ENCODE data around the gene THSD7B.
"Not testable (repeated sequence)": the region's sequence is repeated elsewhere in the genome, so short reads cannot be mapped to it uniquely, and the experiment has no call there.

The THSD7B gene

GRCh38 chr2:137291836-137292570 lies 526.7 kb downstream of the THSD7B start:
- no peak for DNase-seq

DNA sequence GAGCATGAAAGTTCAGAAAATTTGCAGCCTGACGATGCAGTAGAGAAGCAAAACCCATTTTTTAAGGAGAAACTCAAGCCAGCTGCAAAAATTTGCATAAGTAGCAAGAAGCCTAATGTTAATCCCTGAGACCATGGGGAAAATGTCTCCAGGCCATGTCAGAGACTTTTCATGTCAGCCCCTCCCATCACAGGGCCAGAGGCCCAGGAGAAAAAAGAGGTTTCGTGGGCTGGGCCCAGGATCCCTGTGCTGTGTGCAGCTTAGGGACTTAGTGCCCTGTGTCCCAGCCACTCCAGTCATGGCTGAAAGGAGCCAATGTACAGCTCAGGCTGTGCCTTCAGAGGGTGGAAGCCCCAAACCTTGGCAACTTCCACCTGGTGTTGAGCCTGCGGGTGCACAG lies 533.0 kb downstream of the THSD7B start:
- no peak for DNase-seq

DNA sequence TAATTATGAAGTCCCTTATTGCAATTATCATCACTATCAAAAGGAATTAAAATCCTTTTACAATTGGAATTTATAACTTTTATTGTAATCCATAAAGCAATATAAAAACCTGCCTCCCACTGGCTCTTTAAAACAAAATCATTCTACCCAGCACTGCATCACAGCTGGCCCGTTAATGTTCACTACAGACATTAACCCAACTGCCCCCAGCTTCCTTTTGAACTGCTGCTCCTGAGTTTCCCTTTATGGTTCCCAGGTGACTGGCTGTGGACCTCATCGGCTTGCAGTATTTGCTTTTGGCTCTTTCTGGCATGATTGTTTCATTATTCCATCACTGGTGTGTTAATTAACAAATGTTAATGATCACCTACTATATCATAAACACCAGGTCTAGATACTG lies 535.6 kb downstream of the THSD7B start:
- no peak for DNase-seq

DNA sequence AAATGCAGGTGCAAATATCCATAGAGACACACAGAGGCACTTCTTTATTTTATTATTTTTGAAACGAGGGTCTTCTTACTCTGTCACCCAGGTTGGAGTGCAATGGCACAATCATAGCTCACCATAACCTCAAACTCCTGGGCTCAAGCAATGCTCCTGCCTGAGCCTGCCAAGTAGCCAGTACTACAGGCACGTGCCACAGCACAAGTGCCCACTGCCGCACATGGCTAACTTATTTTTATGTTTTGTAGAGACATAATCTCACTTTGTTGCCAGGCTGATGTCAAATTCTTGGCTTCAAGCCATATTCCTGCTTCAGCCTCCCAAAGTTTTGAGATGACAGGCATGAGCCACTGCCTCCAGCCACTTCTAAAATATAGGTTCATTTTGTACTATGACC lies 537.6 kb downstream of the THSD7B start:
- no peak for DNase-seq

DNA sequence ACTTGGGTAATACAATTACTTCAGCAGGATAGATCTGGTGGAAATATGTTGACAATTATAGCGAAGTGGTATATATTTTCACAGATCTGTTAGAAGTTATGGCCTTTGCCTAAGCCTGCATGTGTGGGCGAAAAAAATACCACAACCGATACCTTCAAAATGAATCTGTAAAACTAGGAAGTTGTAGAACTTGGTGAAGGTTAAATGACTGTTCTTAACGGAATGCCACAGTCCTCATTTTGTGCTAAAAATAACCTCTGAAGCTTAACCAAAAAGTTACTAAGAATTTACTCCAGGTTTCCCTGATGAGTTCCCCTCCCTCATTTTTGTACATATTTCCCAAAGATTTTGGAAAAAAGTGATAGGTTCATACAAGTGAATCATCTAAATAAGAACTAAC lies 550.7 kb downstream of the THSD7B start:
- DNase-seq, result no peak

DNA sequence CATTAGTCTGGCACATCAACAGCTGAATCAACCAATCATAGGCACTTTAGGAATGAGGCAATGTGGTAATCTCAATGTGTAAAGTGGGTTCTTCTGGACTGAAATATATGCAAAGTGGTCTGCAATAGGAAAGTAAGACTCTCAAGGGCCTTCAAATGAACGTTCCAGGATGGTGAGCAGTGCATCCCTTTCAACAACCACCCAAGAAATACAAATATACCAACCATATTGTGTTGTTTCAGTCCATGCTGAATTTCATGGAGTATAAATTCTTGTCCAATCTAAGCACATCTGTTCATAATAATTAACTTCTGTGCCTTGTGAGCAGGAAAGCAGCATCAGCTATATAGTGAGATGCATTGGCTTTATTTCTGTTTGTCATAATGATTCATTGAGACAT lies 556.2 kb downstream of the THSD7B start:
- no peak for DNase-seq

DNA sequence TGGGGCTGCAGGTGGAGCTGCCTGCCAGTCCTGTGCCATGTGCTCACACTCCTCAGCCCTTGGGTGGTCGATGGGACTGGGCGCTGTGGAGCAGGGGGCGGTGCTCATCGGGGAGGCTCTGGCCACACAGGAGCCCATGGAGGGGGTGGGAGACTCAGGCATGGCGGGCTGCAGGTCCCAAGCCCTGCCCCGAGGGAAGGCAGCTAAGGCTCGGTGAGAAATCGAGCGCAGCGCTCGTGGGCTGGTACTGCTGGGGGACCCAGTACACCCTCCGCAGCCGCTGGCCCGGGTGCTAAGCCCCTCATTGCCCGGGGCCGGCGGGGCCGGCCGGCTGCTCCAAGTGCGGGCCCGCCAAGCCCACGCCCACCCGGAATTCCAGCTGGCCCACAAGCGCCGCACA lies 566.2 kb downstream of the THSD7B start:
- not testable (repeated sequence) for DNase-seq

DNA sequence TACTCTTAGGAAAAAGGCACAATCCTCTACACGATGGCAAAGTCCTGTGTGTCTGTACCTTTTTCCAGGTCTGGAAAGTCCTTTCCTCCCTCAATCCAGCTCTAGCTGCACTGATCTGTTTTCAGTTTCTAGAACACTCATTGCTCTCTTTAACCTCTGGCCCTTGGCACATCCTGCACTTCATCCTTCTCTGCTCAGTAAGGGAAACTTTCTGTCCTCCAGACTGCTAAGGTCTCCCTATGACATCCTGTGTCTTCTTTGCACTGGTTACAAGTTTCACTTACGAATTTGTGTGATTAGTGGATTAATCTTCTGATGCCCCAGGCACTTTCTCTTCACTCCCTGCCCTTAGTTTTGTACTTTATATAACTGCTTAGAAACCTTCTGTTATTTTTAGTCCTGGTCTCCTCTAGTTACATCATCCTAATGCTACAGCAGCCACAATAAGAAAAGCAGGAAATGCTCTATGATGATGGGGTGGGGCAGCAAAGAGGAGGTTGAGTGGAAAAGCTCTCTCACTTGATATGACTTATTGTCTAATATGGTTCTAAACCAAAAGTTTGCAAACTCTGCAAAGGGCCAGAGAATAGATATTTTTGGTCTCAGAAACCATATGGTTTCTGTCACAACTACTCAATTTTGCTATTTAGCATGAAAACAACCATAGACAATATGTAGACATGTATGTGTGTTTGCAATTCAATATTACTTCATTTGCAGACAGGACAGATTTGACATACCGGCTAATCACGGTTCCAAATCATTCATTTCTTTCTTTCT lies 568.2 kb downstream of the THSD7B start:
- no peak for DNase-seq

GRCh38 chr2:137336067-137336466 lies 570.7 kb downstream of the THSD7B start:
- no peak for DNase-seq

GRCh38 chr2:137339051-137339450 lies 573.7 kb downstream of the THSD7B start:
- no peak for DNase-seq

DNA sequence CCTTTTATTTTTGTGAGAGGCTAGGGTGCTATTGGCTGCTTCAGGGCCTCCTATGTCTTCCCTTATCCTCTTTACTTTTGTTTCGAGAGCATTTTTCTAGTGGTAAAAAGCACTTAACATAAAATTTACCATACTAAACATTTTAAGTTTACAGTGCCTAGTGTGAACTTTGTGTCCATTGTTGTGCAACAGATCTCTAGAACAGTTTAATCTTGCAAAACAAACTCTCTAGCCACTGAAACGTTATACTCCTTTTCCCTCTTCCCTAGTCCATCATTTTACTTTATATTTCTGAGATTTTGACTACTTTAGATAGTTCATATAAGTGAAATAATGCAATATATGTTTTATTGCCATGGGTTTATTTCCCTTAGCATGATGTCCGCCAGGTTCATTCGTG lies 580.6 kb downstream of the THSD7B start:
- DNase-seq, result no peak

GRCh38 chr2:137348301-137348700 lies 583.0 kb downstream of the THSD7B start:
- DNase-seq, result no peak

- DNase-seq, result no peak
Observed at GRCh38 chr2:137357634-137358033, 592.3 kb downstream of the THSD7B start.

- no peak for DNase-seq
Observed at GRCh38 chr2:137367361-137367760, 602.0 kb downstream of the THSD7B start.

GRCh38 chr2:137369106-137369505 lies 603.8 kb downstream of the THSD7B start:
- no peak for DNase-seq

DNA sequence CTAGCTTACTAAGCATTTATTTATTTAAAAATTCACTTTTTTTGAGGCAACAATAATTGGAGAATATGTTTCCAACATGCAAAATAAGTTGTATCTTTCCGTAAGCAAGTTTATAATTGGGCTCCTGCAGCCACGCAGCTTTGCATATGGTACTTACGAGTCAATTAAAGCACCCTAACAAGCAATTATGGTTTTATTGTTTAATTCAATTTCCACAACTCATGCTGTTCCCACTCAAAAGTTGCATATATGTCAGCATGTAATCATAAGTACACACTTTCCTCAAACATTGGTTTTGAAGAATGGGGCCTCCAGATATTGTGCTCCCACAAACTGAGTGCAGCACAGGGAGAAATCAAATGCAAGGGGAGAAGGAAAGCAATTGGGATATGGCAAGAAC lies 613.8 kb downstream of the THSD7B start:
- no peak for DNase-seq

- no peak for DNase-seq
Observed at GRCh38 chr2:137380610-137381009, 615.3 kb downstream of the THSD7B start.

DNA sequence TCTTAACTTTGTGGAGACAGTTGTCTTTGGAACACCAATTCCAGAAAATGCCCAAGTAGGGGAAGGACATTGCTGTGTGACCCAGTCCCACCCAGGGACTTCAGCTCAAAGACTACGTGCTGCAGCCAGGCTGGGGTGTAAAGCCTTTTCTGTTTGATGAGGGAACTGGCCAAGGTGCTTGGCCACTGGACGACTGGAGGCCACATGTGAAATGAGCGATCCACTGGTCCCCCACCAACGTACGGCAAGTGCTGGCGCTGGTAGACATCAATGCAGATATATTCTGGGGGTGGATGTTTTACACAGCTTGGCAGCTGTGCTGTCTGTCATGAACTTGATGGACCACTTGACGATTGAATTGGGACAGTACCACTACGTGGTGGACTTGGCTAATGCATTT lies 616.4 kb downstream of the THSD7B start:
- no peak for DNase-seq

DNA sequence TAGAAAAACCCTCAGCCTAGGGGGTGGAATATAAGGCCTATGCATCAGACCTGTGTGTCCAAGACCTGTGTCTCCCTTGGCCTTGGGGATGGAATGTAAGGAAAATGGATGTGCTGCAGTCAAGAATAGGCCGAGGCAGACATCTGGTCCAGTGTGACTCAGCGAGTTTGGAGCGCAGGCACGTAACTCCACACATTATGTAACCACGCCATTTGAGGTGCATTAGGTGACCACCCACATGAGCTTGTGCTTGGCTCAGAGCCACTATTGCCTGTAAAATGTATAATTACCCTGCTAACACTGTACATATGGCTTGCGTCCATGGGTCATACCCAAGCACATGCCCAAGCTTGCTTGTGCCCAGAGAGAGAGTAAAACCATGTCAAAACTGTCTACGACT lies 618.0 kb downstream of the THSD7B start:
- DNase-seq, result no peak

DNA sequence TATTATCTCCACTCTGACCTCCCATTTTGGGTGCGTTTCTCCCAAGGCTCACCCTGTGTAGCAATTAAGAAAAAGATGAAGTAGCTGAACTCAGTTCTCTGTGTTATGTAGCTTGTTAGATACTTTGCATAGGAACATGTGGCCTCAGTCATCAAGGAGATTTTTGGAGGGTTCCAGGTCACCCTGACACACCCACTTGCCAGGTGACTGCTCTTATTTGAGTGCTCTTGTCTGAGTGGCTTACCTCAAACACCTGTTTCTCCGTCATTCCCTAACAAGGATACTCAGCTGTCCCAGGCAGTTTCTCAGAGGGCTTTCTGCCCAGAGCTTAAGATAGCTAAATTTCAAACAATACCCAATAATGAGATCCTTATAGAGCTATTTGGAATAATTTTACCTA lies 621.7 kb downstream of the THSD7B start:
- DNase-seq, result no peak

DNA sequence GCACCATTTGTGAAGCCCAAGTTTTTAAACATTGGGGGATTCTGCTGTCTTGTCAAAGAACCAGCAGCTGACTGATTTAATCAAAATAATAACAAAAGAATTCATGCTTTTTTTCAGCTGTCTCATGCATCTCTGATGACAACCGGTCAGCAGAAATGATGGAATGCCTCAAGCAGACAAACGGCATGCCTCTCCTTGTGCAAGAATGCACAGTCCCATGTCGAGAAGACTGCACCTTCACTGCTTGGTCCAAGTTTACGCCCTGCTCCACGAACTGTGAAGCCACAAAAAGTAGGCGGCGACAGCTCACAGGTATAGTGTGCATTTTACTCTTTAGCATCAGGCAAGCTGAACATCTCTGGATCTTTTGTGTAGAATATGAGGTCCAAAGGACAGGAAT lies 640.2 kb downstream of the THSD7B start:
- DNase-seq, result no peak

- no peak for DNase-seq
Observed at GRCh38 chr2:137411585-137411984, 646.2 kb downstream of the THSD7B start.

GRCh38 chr2:137420744-137421143 lies 655.4 kb downstream of the THSD7B start:
- DNase-seq, result no peak

GRCh38 chr2:137435162-137435561 lies 669.8 kb downstream of the THSD7B start:
- no peak for DNase-seq

DNA sequence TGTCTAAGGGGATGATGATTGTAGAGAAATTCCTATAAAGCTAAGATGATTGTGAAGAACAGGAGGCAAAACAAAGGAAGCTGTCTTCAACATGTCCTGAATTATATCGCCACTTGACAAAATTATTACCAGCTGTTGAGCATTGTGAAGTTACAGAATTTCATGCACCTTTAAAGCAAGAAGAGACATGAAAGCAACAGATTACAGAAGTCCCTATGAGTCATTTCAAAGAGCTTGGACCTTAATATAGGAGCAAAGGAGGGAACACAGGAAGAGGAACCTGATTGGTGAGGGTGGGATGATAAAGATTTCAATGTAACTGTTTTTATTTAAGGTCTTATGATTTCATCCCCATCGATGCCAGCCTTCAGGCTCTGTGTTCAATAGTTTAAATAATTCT lies 672.0 kb downstream of the THSD7B start:
- no peak for DNase-seq
